Adipose tissue (tissue), 3 donors: ENCODE measurements around the gene HOXD4. TPM values are rescaled to one million over a fixed set of nuclear protein-coding genes. Genes with fewer than 3 reads are reported as not detected.

ENCODE experiments used
- H3K27ac ChIP-seq: one replicate; pipeline ENCODE4 v1.5.1; 2013; ENCODE audit warnings: low read depth, low read length
- WGBS, 3 donors: extraction: QIAGEN DNeasy Blood & Tissue Kit; methylation state at CpG; one replicate each; pipeline ENCODE4 v1.1.7; 2013; 5-methylcytosine and 5-hydroxymethylcytosine counted together
- polyA plus RNA-seq, 3 donors: library from polyadenylated mRNA; stranded (reverse); fragments of 200-250 nt; gene quantifications; one replicate each; pipeline ENCODE4 v1.2.3, GENCODE V29; 2013
- donor health status: healthy with polysubstance abuse.
- donor health status: Bipolar disorder and iron deficiency.
- donor health status: healthy.

HOXD4 gene
- polyA plus RNA-seq, 3 donors, result 0.79 to 3.8 (median 2.5) TPM

- no peak overlapping the region for H3K27ac ChIP-seq
Observed at GRCh38 chr2:176135035-176135440, 16.3 kb upstream of the HOXD4 start.

GRCh38 chr2:176136374-176137251, 14.7 kb upstream of the HOXD4 start:
- 3% methylated on average over 53 to 71 of the region's 71 CpGs for WGBS, 3 donors
- H3K27ac ChIP-seq, result no peak overlapping the region

- no peak overlapping the region for H3K27ac ChIP-seq
- 10 to 19% (median 12%) methylated on average over 2 of the region's 2 CpGs for WGBS, 3 donors
Observed at GRCh38 chr2:176137252-176137580, 14.1 kb upstream of the HOXD4 start.

- 35 to 44% (median 39%) methylated on average over 8 of the region's 8 CpGs for WGBS, 3 donors
- H3K27ac ChIP-seq, result no peak overlapping the region
Observed at GRCh38 chr2:176137906-176138305, 13.4 kb upstream of the HOXD4 start.

- H3K27ac ChIP-seq, result no peak overlapping the region
- WGBS, 3 donors, result 14 to 28% (median 17%) methylated on average over 14 of the region's 14 CpGs
Observed at GRCh38 chr2:176138526-176138922, 12.8 kb upstream of the HOXD4 start.

- WGBS, 3 donors, result 11 to 33% (median 19%) methylated on average over 28 of the region's 28 CpGs
- no peak overlapping the region for H3K27ac ChIP-seq
Observed at GRCh38 chr2:176138923-176139660, 12.3 kb upstream of the HOXD4 start.

- H3K27ac ChIP-seq, result no peak overlapping the region
- 17 to 24% (median 17%) methylated on average over 41 of the region's 41 CpGs for WGBS, 3 donors
Observed at GRCh38 chr2:176139661-176140512, 11.5 kb upstream of the HOXD4 start.

- no peak overlapping the region for H3K27ac ChIP-seq
- 7 to 8% (median 7%) methylated on average over 40 to 48 of the region's 48 CpGs for WGBS, 3 donors
Observed at GRCh38 chr2:176140513-176141317, 10.6 kb upstream of the HOXD4 start.

- H3K27ac ChIP-seq, result no peak overlapping the region
- 81 to 89% (median 88%) methylated on average over 2 of the region's 2 CpGs for WGBS, 3 donors
Observed at GRCh38 chr2:176142281-176142680, 9.1 kb upstream of the HOXD4 start.

GRCh38 chr2:176145085-176145969, 6.0 kb upstream of the HOXD4 start:
- no peak overlapping the region for H3K27ac ChIP-seq
- 34 to 70% (median 70%) methylated on average over 4 of the region's 4 CpGs for WGBS, 3 donors

- 29 to 37% (median 36%) methylated on average over 6 of the region's 6 CpGs for WGBS, 3 donors
- no peak overlapping the region for H3K27ac ChIP-seq
Observed at GRCh38 chr2:176146101-176146500, 5.2 kb upstream of the HOXD4 start.

GRCh38 chr2:176146645-176147044, 4.7 kb upstream of the HOXD4 start:
- no peak overlapping the region for H3K27ac ChIP-seq

GRCh38 chr2:176147210-176147799, 4.0 kb upstream of the HOXD4 start:
- WGBS, 3 donors, result 17 to 60% (median 31%) methylated on average over 31 to 32 of the region's 32 CpGs
- no peak overlapping the region for H3K27ac ChIP-seq

- 16 to 47% (median 30%) methylated on average over 30 to 31 of the region's 31 CpGs for WGBS, 3 donors
- H3K27ac ChIP-seq, result no peak overlapping the region
Observed at GRCh38 chr2:176147800-176148496, 3.4 kb upstream of the HOXD4 start.

GRCh38 chr2:176148751-176149421, 2.5 kb upstream of the HOXD4 start:
- 20 to 67% (median 47%) methylated on average over 11 of the region's 11 CpGs for WGBS, 3 donors
- H3K27ac ChIP-seq, result no peak overlapping the region

- WGBS, 3 donors, result 19 to 56% (median 39%) methylated on average over 22 of the region's 22 CpGs
- H3K27ac ChIP-seq, result no peak overlapping the region
Observed at GRCh38 chr2:176149481-176149938, 1.8 kb upstream of the HOXD4 start.
